ENCODE results near the gene CAPN15.

- TF ChIP-seq POLR2AphosphoS5 (IDR thresholded peaks at IDR 0.05; ENCODE audit: low read depth) = no peak
- no peak for TF ChIP-seq CTCF (IDR thresholded peaks at IDR 0.05; ENCODE audit: insufficient read depth, low read length)
- TF ChIP-seq REST (IDR thresholded peaks at IDR 0.05; ENCODE audit: insufficient replicate concordance, low read depth) = no peak
- no peak for TF ChIP-seq GABPA (IDR thresholded peaks at IDR 0.05; ENCODE audit: low read depth)
- no peak for TF ChIP-seq SPI1 (IDR thresholded peaks at IDR 0.05; ENCODE audit: borderline replicate concordance, low read depth)
These were observed 55.3 kb downstream of the CAPN15 start for GRCh38 chr16:582614-583331.

All from HL-60 (cell line).